K562 (cell line): ENCODE measurements around the gene CYB5D1.

Experiments
- CREB1 ChIP-seq, 2 experiments: sonication (generic) in 1 of 2; formaldehyde crosslinking in 1 of 2; IDR thresholded peaks; 2 replicates each; pipeline versions ENCODE4 v1.6.1 to v1.8.0; 2012 to 2022; ENCODE audit warnings: inconsistent platforms in 1 of 2, mild to moderate bottlenecking in 1 of 2, missing genetic modification reagents in 1 of 2, moderate library complexity in 1 of 2
- MYC ChIP-seq, 2 experiments: fragments of 250-450 bp in 1 of 2; sonication (Bioruptor Pico) in 1 of 2; IDR thresholded peaks; 2 replicates each; pipeline versions ENCODE4 v1.5.1 to v1.6.1; 2012 to 2021; ENCODE audit warnings: low read depth in 2 of 2, borderline replicate concordance in 1 of 2, improper control_type of control experiment in 1 of 2, low read length in 1 of 2, mild to moderate bottlenecking in 1 of 2, moderate library complexity in 1 of 2
- NFIC ChIP-seq: fragments of 450-650 bp; IDR thresholded peaks from 2 replicates; pipeline ENCODE4 v1.6.1; 2017; ENCODE audit warnings: mild to moderate bottlenecking, inconsistent platforms
- POLR2AphosphoS5 ChIP-seq: IDR thresholded peaks from 2 replicates; pipeline ENCODE4 v1.6.1; 2011; ENCODE audit warnings: mild to moderate bottlenecking, low read depth, low read length, moderate library complexity; ENCODE audit not compliant: control insufficient read depth, insufficient read depth
- RBBP5 ChIP-seq: fragments of 200-600 bp; sonication (generic); IDR thresholded peaks from 2 replicates; pipeline ENCODE4 v1.6.1; 2012; ENCODE audit warnings: borderline replicate concordance, mild to moderate bottlenecking, low read length, control low read depth, inconsistent platforms; ENCODE audit not compliant: insufficient read depth, poor library complexity, severe bottlenecking
- SPI1 ChIP-seq: IDR thresholded peaks from 2 replicates; pipeline ENCODE4 v1.6.1; 2011; ENCODE audit warnings: low read depth, low read length, control low read depth, borderline replicate concordance
- TCF7 ChIP-seq: sonication (generic); IDR thresholded peaks from 2 replicates; pipeline ENCODE4 v1.6.1; 2016; ENCODE audit warnings: antibody characterized with exemption, borderline replicate concordance
- YY1 ChIP-seq, 3 experiments: IDR thresholded peaks; 2 replicates each; pipeline ENCODE4 v1.6.1; 2011; ENCODE audit warnings: low read length in 2 of 3, mild to moderate bottlenecking in 2 of 3, moderate library complexity in 2 of 3, borderline replicate concordance in 1 of 3, control low read depth in 1 of 3, low read depth in 1 of 3; ENCODE audit not compliant: insufficient read depth in 3 of 3, insufficient replicate concordance in 2 of 3, control insufficient read depth in 1 of 3, insufficient read length in 1 of 3; ENCODE audit errors: extremely low read depth in 1 of 3
- TF ChIP-seq, protein P1 (sequence below), 3 experiments: IDR thresholded peaks in 2 of 3; conservative IDR thresholded peaks in 1 of 3; 2 replicates each; pipeline ENCODE4 v1.5.1; 2011 to 2012; ENCODE audit warnings: low read length in 3 of 3, mild to moderate bottlenecking in 3 of 3, control low read depth in 2 of 3, improper control_type of control experiment in 1 of 3, inconsistent platforms in 1 of 3, low read depth in 1 of 3, mixed read lengths in 1 of 3, moderate library complexity in 1 of 3; ENCODE audit not compliant: insufficient read depth in 2 of 3
- TF ChIP-seq, protein P2 (sequence below): sonication (generic); formaldehyde crosslinking; IDR thresholded peaks from 2 replicates; pipeline ENCODE4 v1.5.0; 2020; ENCODE audit warnings: missing genetic modification reagents
- TF ChIP-seq, protein P3 (sequence below): fragments of 250-450 bp; sonication (Bioruptor Pico); IDR thresholded peaks from 2 replicates; pipeline ENCODE4 v1.5.0; 2020; ENCODE audit warnings: mild to moderate bottlenecking, borderline replicate concordance
- TF ChIP-seq, protein P4 (sequence below): sonication (generic); formaldehyde crosslinking; IDR thresholded peaks from 2 replicates; pipeline ENCODE4 v1.8.1; 2023; ENCODE audit warnings: mild to moderate bottlenecking, missing genetic modification reagents
- TF ChIP-seq, protein P5 (sequence below), 2 experiments: fragments of 150-350 bp in 1 of 2; IDR thresholded peaks; 2 replicates each; pipeline ENCODE4 v1.6.1; 2012 to 2016; ENCODE audit warnings: low read depth in 2 of 2, low read length in 2 of 2, mild to moderate bottlenecking in 1 of 2, moderate library complexity in 1 of 2

DNA sequence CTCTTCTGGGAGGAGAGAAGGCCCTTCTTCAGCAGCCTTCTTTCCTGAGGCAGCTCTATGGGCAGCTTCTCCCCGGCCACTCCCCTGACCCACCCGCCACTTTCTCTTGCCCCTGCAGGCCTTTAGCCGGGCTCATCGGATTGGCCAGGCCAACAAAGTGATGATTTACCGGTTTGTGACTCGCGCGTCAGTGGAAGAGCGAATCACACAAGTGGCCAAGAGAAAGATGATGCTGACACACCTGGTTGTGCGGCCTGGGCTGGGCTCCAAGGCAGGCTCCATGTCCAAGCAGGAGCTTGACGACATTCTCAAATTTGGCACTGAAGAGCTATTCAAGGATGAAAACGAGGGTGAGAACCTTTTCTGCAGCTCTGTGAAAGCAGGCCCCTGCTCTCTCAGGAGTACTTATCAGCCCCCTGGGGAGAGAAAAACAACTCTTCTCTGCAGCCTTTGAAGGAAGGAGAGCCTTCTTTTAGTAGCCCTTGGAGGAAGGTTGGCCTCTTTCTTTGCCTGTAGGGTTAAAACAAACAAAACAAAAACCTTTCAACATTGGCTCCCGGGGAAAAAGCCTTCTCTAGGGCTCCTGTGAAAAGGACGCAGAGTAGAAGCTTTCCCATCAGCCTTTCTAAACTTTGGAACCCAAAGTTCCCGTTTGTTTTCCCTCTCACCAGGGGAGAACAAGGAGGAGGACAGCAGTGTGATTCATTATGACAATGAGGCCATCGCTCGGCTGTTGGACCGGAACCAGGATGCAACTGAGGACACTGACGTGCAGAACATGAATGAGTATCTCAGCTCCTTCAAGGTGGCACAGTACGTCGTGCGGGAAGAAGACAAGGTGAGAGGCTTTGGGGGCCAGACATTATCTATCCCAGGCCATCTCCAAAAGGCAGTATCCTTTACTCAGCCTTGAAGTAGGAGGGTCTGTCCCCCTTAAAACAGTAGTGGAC is 45.6 kb downstream of the CYB5D1 start:
- TF ChIP-seq POLR2AphosphoS5 (no peak), YY1 (IDR thresholded peaks at IDR 0.05; ENCODE audit: borderline replicate concordance in 1 of 3, control insufficient read depth in 1 of 3, extremely low read depth in 1 of 3, insufficient read depth in 3 of 3, insufficient read length in 1 of 3, insufficient replicate concordance in 2 of 3, low read depth in 1 of 3, low read length in 2 of 3) (no peak), MYC (IDR thresholded peaks at IDR 0.05; ENCODE audit: low read depth, low read length) (no peak), MYC (CRISPR knock-in tag; IDR thresholded peaks at IDR 0.05; ENCODE audit: borderline replicate concordance, low read depth) (no peak), RBBP5 (no peak), SPI1 (no peak), NFIC (no peak), TCF7 (no peak), CREB1 (IDR thresholded peaks at IDR 0.05) (no peak), CREB1 (CRISPR knock-in tag; IDR thresholded peaks at IDR 0.05) (no peak)
- TF ChIP-seq, protein P1, sequence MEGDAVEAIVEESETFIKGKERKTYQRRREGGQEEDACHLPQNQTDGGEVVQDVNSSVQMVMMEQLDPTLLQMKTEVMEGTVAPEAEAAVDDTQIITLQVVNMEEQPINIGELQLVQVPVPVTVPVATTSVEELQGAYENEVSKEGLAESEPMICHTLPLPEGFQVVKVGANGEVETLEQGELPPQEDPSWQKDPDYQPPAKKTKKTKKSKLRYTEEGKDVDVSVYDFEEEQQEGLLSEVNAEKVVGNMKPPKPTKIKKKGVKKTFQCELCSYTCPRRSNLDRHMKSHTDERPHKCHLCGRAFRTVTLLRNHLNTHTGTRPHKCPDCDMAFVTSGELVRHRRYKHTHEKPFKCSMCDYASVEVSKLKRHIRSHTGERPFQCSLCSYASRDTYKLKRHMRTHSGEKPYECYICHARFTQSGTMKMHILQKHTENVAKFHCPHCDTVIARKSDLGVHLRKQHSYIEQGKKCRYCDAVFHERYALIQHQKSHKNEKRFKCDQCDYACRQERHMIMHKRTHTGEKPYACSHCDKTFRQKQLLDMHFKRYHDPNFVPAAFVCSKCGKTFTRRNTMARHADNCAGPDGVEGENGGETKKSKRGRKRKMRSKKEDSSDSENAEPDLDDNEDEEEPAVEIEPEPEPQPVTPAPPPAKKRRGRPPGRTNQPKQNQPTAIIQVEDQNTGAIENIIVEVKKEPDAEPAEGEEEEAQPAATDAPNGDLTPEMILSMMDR (IDR thresholded peaks at IDR 0.05 in 2 of 3, conservative IDR thresholded peaks at IDR 0.05 in 1 of 3; ENCODE audit: insufficient read depth in 2 of 3, low read depth in 1 of 3, low read length in 3 of 3), result no peak
- TF ChIP-seq, protein P2, sequence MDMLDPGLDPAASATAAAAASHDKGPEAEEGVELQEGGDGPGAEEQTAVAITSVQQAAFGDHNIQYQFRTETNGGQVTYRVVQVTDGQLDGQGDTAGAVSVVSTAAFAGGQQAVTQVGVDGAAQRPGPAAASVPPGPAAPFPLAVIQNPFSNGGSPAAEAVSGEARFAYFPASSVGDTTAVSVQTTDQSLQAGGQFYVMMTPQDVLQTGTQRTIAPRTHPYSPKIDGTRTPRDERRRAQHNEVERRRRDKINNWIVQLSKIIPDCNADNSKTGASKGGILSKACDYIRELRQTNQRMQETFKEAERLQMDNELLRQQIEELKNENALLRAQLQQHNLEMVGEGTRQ, result no peak
- TF ChIP-seq, protein P3, sequence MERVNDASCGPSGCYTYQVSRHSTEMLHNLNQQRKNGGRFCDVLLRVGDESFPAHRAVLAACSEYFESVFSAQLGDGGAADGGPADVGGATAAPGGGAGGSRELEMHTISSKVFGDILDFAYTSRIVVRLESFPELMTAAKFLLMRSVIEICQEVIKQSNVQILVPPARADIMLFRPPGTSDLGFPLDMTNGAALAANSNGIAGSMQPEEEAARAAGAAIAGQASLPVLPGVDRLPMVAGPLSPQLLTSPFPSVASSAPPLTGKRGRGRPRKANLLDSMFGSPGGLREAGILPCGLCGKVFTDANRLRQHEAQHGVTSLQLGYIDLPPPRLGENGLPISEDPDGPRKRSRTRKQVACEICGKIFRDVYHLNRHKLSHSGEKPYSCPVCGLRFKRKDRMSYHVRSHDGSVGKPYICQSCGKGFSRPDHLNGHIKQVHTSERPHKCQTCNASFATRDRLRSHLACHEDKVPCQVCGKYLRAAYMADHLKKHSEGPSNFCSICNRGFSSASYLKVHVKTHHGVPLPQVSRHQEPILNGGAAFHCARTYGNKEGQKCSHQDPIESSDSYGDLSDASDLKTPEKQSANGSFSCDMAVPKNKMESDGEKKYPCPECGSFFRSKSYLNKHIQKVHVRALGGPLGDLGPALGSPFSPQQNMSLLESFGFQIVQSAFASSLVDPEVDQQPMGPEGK (CRISPR knock-in tag), result no peak
- TF ChIP-seq, protein P4, sequence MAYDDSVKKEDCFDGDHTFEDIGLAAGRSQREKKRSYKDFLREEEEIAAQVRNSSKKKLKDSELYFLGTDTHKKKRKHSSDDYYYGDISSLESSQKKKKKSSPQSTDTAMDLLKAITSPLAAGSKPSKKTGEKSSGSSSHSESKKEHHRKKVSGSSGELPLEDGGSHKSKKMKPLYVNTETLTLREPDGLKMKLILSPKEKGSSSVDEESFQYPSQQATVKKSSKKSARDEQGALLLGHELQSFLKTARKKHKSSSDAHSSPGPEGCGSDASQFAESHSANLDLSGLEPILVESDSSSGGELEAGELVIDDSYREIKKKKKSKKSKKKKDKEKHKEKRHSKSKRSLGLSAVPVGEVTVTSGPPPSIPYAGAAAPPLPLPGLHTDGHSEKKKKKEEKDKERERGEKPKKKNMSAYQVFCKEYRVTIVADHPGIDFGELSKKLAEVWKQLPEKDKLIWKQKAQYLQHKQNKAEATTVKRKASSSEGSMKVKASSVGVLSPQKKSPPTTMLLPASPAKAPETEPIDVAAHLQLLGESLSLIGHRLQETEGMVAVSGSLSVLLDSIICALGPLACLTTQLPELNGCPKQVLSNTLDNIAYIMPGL (CRISPR knock-in tag), result no peak
- TF ChIP-seq, protein P5, sequence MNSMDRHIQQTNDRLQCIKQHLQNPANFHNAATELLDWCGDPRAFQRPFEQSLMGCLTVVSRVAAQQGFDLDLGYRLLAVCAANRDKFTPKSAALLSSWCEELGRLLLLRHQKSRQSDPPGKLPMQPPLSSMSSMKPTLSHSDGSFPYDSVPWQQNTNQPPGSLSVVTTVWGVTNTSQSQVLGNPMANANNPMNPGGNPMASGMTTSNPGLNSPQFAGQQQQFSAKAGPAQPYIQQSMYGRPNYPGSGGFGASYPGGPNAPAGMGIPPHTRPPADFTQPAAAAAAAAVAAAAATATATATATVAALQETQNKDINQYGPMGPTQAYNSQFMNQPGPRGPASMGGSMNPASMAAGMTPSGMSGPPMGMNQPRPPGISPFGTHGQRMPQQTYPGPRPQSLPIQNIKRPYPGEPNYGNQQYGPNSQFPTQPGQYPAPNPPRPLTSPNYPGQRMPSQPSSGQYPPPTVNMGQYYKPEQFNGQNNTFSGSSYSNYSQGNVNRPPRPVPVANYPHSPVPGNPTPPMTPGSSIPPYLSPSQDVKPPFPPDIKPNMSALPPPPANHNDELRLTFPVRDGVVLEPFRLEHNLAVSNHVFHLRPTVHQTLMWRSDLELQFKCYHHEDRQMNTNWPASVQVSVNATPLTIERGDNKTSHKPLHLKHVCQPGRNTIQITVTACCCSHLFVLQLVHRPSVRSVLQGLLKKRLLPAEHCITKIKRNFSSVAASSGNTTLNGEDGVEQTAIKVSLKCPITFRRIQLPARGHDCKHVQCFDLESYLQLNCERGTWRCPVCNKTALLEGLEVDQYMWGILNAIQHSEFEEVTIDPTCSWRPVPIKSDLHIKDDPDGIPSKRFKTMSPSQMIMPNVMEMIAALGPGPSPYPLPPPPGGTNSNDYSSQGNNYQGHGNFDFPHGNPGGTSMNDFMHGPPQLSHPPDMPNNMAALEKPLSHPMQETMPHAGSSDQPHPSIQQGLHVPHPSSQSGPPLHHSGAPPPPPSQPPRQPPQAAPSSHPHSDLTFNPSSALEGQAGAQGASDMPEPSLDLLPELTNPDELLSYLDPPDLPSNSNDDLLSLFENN (IDR thresholded peaks at IDR 0.05; ENCODE audit: low read depth in 2 of 2, low read length in 2 of 2), result no peak
